Tibial nerve (tissue), 4 donors: ENCODE results near the gene BEST2.

ENCODE experiments used
- CTCF ChIP-seq, 5 experiments: fragments of 200-600 bp in 3 of 5; fragments of 450-650 bp in 2 of 5; sonication (generic) in 3 of 5; IDR thresholded peaks; one replicate each; pipeline ENCODE4 v1.5.1; 2016 to 2019; ENCODE audit warnings: antibody characterized with exemption in 5 of 5, mild to moderate bottlenecking in 3 of 5, moderate library complexity in 2 of 5
- EP300 ChIP-seq, 2 donors: sonication (generic); formaldehyde crosslinking; IDR thresholded peaks; one replicate each; pipeline ENCODE4 v1.6.1; 2017; ENCODE audit warnings: antibody characterized with exemption in 2 of 2, mild to moderate bottlenecking in 1 of 2
- POLR2A ChIP-seq, 2 donors: fragments of 450-650 bp; IDR thresholded peaks; one replicate each; pipeline ENCODE4 v1.6.1; 2017; ENCODE audit warnings: antibody characterized with exemption in 2 of 2, mild to moderate bottlenecking in 2 of 2, moderate library complexity in 2 of 2

GRCh38 chr19:12786952-12787351 lies 35.4 kb downstream of the BEST2 start:
- TF ChIP-seq CTCF (IDR thresholded peaks at IDR 0.05) (no peak), POLR2A (IDR thresholded peaks at IDR 0.05) (no peak), EP300 (IDR thresholded peaks at IDR 0.05) (no peak)
